Activated naive CD8-positive, alpha-beta T cell treated with anti-CD3 and anti-CD28 coated beads, Interleukin-2, amount 50 U/mL, for 24 hours (primary cell): Measurements from ENCODE around the gene NECAB3.

Experiments used
- ATAC-seq: fragments of 150-1000 bp; cut with Tn5 transposase; one replicate; pipeline ENCODE4 v1.10.0; 2021
- DNase-seq: peaks from one replicate; pipeline ENCODE4 v3.0.0; 2021
- H3K27ac Mint-ChIP-seq: one replicate; pipeline ENCODE4 v1.8.0; 2021; ENCODE audit warnings: mild to moderate bottlenecking, mixed read lengths
- H3K27me3 Mint-ChIP-seq: one replicate; pipeline ENCODE4 v1.8.0; 2021; ENCODE audit warnings: mixed read lengths
- H3K36me3 Mint-ChIP-seq: one replicate; pipeline ENCODE4 v1.8.0; 2021; ENCODE audit warnings: low read depth, mixed read lengths
- H3K4me1 Mint-ChIP-seq: one replicate; pipeline ENCODE4 v1.8.0; 2021; ENCODE audit warnings: mixed read lengths
- H3K4me3 Mint-ChIP-seq: one replicate; pipeline ENCODE4 v1.8.0; 2021; ENCODE audit warnings: mild to moderate bottlenecking, moderate library complexity, mixed read lengths
- H3K9me3 Mint-ChIP-seq: one replicate; pipeline ENCODE4 v1.8.0; 2021; ENCODE audit warnings: mixed read lengths

The NECAB3 gene

DNA sequence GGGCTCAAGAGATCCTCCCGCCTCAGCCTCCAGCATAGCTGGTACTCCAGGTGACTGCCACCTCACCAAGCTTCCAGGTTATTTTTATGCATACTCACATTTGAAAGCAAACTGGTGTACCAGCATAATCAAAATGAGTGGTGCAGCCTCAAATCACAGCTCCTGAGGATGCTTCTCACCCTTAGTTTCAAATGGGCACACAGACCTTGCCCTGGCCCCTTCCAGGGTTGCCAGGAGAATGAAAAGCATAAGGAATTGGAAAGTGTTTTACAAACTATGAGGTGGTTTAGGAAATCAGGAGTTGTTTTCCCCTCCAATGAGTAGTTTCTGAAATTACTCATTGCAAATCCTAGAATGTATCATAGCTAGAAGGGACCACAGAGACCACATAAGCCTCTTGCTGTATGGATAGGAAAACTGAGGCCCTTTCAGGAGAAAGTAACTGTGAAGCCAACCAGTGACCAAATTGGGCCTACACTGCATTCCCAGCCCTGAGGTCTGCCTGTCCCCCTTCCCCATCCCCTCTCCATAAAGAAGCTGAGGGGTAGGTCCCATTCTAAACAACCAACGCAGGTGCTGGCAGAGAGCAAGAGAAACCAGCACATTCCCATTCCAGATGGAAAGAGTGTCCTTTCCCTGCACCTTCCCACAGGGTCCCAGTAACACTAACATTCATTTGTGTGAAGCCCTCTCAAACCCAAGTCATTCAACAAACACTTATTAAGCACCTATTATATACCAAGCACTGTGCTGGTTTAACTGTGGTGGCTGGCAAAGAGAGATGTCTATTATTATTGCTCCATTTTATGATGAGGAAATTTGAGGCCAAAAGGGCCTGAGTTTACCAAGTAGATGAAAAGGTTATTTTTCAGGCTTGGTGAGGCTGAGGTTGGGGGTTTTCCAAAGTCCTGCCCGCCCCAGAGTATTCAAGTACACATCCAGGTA, 14.0 kb upstream of the NECAB3 start:
- H3K4me3 Mint-ChIP-seq: no peak overlapping the region
- peaks cover 63% of the 10 kb centered on the region for H3K4me1 Mint-ChIP-seq
- peak overlapping the region; percentile 71 for H3K27ac Mint-ChIP-seq
- ATAC-seq (no peak), DNase-seq (no peak)
- no peaks in the 10 kb centered on the region for H3K27me3 Mint-ChIP-seq
- H3K9me3 Mint-ChIP-seq: no peaks in the 10 kb centered on the region
- H3K36me3 Mint-ChIP-seq: peaks cover 3% of the 10 kb centered on the region

DNA sequence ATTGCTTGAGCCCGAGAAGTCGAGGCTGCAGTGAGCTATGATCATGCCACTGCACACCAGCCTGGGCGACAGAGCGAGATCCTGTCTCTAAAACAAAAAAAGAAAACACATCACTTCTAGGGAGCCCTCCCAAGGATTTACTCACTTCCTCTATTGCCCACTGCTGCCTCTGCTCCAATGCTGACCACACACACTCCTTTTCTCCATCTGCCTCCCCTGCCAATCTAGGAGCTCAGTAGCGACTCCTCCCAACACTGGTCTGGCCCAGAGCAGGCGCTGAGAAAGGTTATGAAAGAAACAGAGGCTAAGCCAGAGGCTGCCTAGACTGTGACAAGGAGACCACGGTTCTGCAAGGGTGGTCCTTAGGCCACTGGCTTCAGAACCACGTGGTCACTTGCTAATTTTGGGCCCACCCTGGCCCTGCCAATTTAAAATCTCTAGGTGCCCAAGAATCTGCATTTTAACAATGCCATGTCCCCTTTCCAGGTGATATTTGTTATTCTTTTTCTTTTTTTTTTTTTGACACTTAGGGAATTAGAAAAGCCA, 13.2 kb upstream of the NECAB3 start:
- Mint-ChIP-seq H3K9me3 (no peaks in the 10 kb centered on the region), H3K4me1 (peaks cover 69% of the 10 kb centered on the region), H3K27me3 (no peaks in the 10 kb centered on the region), H3K4me3 (no peak overlapping the region), H3K27ac (no peak overlapping the region), H3K36me3 (peaks cover 3% of the 10 kb centered on the region)
- ATAC-seq (no peak), DNase-seq (no peak)

DNA sequence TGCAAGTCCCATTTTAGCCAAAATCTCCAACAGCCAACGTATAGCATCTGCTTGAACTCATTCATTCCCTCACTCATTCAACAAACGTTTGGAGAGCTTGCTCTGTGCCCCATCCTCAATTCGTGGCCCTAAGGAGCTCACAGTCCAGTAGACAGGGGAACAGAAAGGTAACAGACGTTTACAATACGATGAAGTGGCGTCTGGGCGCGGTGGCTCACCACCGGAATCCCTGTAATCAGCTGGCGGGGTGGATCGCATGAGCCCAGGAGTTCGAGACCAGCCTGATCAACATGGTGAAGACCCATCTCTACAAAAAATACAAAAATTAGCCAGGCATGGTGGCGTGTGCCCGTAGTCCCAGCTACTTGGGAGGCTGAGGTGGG, 12.7 kb upstream of the NECAB3 start:
- Mint-ChIP-seq H3K27ac (peak overlapping the region; percentile 85), H3K4me1 (peaks cover 72% of the 10 kb centered on the region), H3K36me3 (peaks cover 3% of the 10 kb centered on the region), H3K27me3 (no peaks in the 10 kb centered on the region), H3K9me3 (no peaks in the 10 kb centered on the region), H3K4me3 (peak overlapping the region; percentile 68)
- no peak for ATAC-seq
- DNase-seq: no peak

DNA sequence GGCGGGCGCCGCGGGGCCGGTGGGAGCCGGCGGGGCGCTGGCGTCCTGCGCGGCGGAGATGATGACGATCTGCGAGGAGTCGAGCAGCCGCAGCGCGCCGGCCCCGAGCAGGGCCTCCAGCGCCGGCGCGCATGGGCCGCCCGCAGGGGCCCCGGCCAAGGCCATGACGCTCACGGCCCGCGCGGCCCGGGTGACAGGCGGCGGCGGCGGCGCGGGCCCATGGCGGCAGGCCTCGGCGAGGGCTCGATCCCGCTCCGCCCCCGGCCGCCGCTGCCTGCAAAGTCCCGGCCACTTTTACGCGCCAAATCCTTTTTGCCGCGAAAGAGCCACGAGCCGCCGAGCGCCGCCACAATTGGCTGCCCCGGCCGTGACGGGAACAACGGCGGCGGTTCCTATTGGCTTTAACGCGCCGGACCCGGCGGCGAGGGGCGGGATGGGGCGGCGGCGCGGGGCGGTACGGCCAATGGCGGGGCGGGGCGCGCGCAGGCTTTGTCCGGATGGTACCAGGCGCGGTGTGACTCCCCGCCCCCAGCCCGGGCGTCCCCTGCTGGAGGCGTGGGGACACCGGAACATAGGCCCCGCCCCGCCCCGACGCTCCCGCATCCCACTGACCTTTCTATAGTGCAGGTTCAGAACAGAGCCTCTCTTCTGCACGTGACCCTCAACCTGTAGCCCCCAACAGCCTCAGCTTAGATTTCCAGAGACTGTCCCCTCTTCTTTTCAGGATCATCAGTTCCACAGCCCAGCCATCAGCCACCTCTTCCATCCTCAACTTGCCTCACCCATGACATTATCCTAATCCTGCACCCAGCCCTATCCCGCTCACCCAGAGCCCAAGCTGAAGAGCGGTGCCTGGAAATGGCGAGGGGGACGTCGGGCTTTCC, 12.1 kb upstream of the NECAB3 start, which contains the start of gene E2F1:
Gene E2F1 (minus strand): TSS at position 286 of the 884 bp plus-strand sequence. CDS start 121 bp downstream, at position 165.
- Mint-ChIP-seq H3K36me3 (peaks cover 6% of the 10 kb centered on the region), H3K4me1 (peaks cover 78% of the 10 kb centered on the region), H3K27ac (peak within 1 kb of the TSS; percentile 91), H3K4me3 (peak within 1 kb of the TSS; percentile 94), H3K27me3 (no peaks in the 10 kb centered on the region), H3K9me3 (no peaks in the 10 kb centered on the region)
- ATAC-seq (peak; percentile 85), DNase-seq (peak; percentile 97)

DNA sequence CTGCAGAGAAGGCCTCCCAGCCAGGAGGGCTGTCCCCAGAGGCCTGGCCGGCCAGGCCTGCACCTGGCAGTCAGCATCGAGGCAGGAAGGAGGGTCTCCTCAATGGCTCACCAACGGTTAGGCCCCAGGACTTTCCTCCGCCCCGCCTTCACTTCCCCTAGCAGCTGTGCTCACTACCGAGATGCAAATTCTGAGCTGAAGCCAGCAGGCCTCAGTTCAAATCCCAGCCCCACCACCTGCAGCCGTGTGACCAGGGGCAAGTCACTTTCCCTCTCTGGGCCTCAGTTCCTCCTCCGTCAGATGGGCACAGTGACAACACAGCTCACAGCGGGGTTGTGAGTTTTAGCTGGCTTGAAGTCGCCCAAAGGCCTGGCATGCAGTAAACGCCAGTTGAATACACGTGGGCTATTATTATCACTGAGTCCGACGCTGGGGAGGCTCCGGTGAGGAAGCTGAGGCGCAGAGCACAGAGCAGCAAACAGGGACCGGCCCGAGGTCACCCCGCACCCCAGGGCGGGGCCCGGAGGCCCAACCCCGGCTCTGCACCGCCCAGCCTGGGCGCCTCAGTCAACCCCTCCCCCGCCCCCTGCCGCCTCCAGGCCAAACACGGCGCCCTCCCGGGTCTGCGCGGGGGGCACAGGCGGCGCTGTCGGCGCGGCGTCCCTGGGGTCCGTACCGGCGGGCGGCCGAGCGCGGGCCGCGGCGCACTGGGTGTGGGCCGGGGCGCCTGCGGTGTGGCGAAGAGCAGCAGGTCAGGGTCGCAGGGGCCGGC, 11.3 kb upstream of the NECAB3 start:
- Mint-ChIP-seq H3K4me3 (peak overlapping the region; percentile 94), H3K27ac (peak overlapping the region; percentile 91), H3K4me1 (peaks cover 79% of the 10 kb centered on the region), H3K9me3 (no peaks in the 10 kb centered on the region), H3K36me3 (peaks cover 9% of the 10 kb centered on the region), H3K27me3 (no peaks in the 10 kb centered on the region)
- ATAC-seq: peak; percentile 51
- DNase-seq: peak; percentile 78

DNA sequence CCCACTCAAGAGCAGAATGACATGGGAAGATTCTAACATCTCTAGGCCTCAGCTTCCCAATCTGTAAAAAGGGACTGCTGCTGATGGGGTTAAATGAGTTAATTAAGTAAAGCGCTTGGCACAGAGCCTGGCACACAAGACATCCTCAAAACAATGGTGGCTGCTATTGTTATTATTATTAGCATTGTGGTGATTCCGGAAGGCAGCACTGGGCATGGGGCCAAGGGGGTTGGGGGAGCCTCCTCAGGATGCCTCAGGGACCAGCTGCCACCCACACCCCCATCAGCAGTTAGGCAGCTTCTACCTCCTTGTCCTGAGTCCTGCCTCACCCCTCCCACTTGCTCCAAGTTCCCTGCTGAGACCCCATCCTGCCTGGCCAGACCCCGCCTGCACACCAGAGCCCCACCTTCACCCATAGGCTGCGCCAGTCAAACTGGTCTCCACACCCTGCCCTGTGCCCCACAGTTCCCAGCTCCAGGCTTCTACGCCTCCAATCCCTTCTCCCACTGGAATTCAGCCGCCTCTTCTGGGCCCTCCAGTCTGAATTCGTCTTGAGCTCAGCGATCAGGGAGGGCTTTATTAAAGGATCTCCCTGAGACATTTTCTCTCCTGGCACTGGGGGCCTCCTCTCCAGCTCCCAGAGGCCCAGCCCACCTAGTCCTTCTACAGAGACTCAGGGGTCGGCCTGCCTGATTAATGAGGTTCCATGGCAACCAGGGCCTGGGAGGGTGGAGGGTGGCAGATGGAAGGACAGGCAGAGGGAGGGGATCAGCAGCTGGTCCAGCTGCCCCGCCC, 10.5 kb upstream of the NECAB3 start:
- Mint-ChIP-seq H3K27ac (peak overlapping the region; percentile 91), H3K27me3 (no peaks in the 10 kb centered on the region), H3K4me1 (peaks cover 79% of the 10 kb centered on the region), H3K4me3 (peak overlapping the region; percentile 94), H3K36me3 (peaks cover 9% of the 10 kb centered on the region), H3K9me3 (no peaks in the 10 kb centered on the region)
- DNase-seq (no peak), ATAC-seq (no peak)

DNA sequence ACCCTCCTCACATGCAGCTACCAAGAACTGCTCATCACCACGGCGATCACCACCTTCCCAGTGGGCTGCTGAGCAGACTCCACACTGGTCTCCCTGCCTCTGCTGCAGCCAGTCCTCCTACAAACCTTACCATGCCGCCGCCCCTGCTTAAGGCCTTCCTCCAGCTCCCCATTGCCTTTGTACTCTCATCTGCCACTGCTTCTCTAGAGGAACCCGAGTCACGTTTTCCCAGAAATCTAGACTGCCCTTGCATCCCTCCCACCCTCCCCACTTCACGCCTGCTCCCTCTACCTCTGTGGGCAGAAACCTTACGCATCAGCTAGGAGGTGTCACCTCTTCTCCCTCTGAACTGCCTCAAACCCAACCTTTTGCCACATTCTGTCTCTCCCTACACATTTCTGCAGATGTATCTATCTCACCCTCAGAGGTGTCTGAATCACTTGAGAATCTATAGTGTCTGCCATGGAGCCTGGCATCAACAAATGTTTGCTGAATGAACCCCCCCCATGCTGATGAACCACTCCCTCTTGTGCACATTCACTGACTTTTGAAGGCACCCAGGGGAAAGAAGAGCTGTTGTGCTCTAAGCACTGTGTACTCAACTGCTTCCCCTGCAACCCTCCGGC, 7.6 kb upstream of the NECAB3 start:
- Mint-ChIP-seq H3K27me3 (no peaks in the 10 kb centered on the region), H3K4me1 (peaks cover 62% of the 10 kb centered on the region), H3K4me3 (no peak overlapping the region), H3K36me3 (peaks cover 25% of the 10 kb centered on the region), H3K27ac (peak overlapping the region; percentile 55), H3K9me3 (no peaks in the 10 kb centered on the region)
- ATAC-seq: peak; percentile 8
- no peak for DNase-seq

DNA sequence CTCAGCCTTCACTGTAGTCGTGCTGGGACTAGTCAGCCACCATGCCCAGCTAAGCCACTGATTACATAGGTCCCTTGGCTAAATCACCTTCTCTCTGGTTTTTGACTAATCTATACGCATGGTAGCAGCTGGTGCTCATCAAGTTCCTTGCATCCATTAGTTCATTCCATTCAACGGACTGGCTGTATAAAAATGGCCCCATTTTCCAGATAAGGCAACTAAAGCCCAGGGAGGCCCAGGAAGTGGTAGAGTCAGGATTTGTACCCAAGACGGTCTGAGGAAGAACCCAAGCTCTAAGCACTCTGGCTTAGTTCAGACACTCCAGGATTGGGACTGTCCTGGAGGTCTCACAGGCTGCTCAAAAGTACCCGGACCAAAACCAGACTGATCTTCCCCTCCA, 7.1 kb upstream of the NECAB3 start:
- DNase-seq (no peak), ATAC-seq (no peak)
- Mint-ChIP-seq H3K4me1 (peaks cover 57% of the 10 kb centered on the region), H3K27ac (peak overlapping the region; percentile 55), H3K27me3 (no peaks in the 10 kb centered on the region), H3K4me3 (no peak overlapping the region), H3K9me3 (no peaks in the 10 kb centered on the region), H3K36me3 (peaks cover 28% of the 10 kb centered on the region)

DNA sequence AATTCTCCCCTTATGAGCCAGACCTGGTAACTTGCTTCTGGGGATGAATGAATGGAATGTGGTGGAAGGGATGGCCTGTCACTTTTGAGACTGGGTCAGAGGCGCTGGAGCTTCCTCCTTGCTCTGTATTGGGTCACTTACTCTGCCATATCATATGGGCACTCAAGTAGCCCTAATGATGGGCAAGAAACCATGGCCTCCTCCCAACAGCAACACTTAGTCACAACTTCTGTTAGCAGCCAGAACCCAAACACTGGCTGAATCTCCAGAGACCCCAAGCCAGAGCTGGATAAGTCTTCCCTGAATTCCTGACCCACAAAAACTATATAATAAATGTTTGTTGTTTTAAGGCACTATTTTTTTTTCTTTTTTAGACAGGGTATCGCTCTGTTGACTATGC, 6.5 kb upstream of the NECAB3 start:
- Mint-ChIP-seq H3K9me3 (no peaks in the 10 kb centered on the region), H3K27ac (no peak overlapping the region), H3K4me1 (peaks cover 57% of the 10 kb centered on the region), H3K27me3 (no peaks in the 10 kb centered on the region), H3K4me3 (no peak overlapping the region), H3K36me3 (peaks cover 28% of the 10 kb centered on the region)
- DNase-seq (no peak), ATAC-seq (no peak)

DNA sequence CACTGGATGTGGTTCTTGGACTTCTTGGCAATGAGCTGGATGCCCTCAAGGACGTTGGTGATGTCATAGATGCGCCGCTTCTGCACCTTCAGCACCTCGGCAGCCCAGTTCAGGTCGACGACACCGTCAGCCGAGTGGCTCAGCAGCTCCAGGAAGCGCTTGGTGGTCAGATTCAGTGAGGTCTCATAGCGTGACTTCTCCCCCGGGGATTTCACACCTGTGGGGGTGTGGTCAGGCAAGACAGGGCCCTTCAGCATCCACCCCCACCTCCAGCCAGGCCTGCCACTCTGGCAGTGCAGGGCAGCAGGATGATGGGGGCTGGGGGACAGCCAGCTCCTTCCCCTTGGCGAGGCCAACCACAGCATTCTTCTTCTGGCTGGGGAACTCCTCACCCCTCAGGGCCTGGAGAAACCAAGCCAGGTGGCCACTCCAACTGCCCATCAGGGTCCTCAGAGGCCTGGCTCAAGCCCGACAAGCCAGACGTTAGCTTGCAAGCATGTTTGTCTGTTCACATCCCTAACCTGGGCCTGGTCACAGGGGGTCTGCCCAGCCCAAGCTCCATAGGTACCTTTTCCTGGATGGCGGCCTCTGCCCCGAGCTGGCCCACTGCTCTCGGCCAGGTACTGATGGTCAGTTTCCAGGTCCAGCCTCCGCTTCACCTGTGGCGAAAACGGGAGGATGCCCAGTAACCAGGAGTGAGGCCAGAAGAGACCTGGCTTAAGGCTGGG, 5.7 kb upstream of the NECAB3 start:
- H3K27ac Mint-ChIP-seq: no peak overlapping the region
- peaks cover 25% of the 10 kb centered on the region for H3K36me3 Mint-ChIP-seq

DNA sequence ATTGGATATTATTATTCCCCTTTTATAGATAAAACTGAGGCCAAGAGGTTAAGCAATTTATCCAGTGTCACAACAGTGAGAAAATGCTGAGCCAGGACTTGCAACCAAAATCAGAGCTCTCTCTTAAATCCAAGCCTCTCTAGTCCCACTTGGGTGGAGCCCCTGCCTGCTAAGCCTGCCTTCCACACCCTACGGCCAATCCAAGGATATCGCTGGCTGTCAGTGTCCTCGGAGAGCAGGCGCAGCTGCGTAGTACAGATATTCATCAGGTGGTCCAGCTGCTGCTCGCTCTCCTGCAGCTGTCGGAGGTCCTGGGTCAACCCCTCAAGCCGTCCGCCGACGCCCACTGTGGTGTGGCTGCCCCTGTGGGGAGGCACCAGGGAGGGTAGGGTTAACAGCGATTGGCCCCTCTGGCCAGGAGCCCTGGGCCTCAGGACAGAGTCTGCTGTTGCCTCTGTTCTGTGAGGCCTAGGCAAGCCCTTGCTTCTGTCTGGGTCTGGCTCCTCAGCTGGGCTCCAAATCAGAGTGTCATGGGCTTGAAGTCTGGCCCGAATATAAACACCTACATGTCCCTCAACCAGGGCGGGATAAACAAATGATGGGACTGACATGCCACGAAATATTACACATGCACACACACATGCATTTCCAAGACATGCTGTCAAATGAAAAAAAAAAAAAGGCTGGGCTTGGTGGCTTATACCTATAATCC, 3.9 kb upstream of the NECAB3 start:
- H3K36me3 Mint-ChIP-seq: peaks cover 25% of the 10 kb centered on the region
- H3K27me3 Mint-ChIP-seq: no peaks in the 10 kb centered on the region
- no peaks in the 10 kb centered on the region for H3K9me3 Mint-ChIP-seq
- ATAC-seq (no peak), DNase-seq (no peak)
- peaks cover 57% of the 10 kb centered on the region for H3K4me1 Mint-ChIP-seq
- no peak overlapping the region for H3K27ac Mint-ChIP-seq
- H3K4me3 Mint-ChIP-seq: no peak overlapping the region

More for the DNA sequence above, 5.7 kb upstream of the NECAB3 start:
- no peaks in the 10 kb centered on the region for H3K9me3 Mint-ChIP-seq
- H3K4me1 Mint-ChIP-seq: peaks cover 55% of the 10 kb centered on the region
- peak overlapping the region; percentile 29 for H3K4me3 Mint-ChIP-seq
- H3K27me3 Mint-ChIP-seq: no peaks in the 10 kb centered on the region
- DNase-seq (peak; percentile 28), ATAC-seq (peak; percentile 21)
